Fibroblast of villous mesenchyme (primary cell): ENCODE data around the gene DNAJC5. TPM values are rescaled to one million over a fixed set of nuclear protein-coding genes. Genes with fewer than 3 reads are reported as not detected.
"Not testable (repeated sequence)": the region's sequence is repeated elsewhere in the genome, so short reads cannot be mapped to it uniquely, and the experiment has no call there.

ENCODE experiments used
- DNase-seq: peaks from one replicate; pipeline ENCODE4 v3.0.0-alpha.2; 2010; ENCODE audit warnings: low read depth
- H3K4me3 ChIP-seq: 2 replicates; pipeline ENCODE4 v1.5.1; 2011; ENCODE audit warnings: low read depth, mild to moderate bottlenecking, low read length
- total RNA-seq: library from RNA; depleted of rRNA; stranded (reverse); fragments of >200 nt; gene quantifications from 2 replicates; pipeline ENCODE4 v1.2.3, GENCODE V29; 2012
- TF ChIP-seq, protein P1 (sequence below): IDR thresholded peaks from 2 replicates; pipeline ENCODE4 v1.5.1; 2012; ENCODE audit warnings: low read depth, mild to moderate bottlenecking, low read length; ENCODE audit not compliant: insufficient read depth

The DNAJC5 gene
- total RNA-seq, 1 donor, result 61.7 TPM

DNA sequence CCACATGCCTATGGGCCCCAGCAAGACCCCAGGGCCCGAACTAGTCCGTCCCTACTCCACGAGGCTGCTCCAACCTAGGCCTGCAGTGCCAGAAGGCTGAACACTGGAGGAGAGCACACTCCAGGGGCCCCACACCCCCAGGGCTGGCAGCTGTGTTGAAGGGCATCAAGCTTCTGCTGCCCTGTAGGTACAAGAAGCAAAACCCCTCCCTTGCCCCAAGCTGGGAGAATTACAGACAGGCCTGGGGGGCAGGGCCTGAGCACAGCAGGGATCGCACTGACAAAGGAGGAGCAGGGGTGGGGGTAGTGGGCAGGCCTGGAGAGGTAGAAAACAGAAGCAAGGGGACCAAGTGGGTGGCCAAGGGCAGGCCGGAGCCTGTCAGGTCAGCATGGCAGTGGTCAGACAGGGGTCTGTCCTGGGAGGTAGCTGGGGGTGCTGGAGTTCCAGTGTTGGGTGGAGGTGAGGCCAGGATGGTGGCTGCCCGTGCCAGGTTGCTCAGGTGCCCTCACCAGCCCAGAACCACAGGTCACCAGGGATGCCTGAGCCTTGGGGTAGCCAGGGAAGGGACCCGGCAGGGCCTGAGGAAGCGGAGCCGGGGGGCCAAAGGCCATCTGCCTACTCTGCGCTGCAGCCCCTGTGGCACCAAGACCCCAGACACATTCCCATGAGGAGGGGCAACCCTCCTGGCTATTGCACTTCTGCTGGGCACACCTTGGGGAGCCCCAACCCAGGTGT is 64.2 kb downstream of the DNAJC5 start:
- TF ChIP-seq, protein P1, sequence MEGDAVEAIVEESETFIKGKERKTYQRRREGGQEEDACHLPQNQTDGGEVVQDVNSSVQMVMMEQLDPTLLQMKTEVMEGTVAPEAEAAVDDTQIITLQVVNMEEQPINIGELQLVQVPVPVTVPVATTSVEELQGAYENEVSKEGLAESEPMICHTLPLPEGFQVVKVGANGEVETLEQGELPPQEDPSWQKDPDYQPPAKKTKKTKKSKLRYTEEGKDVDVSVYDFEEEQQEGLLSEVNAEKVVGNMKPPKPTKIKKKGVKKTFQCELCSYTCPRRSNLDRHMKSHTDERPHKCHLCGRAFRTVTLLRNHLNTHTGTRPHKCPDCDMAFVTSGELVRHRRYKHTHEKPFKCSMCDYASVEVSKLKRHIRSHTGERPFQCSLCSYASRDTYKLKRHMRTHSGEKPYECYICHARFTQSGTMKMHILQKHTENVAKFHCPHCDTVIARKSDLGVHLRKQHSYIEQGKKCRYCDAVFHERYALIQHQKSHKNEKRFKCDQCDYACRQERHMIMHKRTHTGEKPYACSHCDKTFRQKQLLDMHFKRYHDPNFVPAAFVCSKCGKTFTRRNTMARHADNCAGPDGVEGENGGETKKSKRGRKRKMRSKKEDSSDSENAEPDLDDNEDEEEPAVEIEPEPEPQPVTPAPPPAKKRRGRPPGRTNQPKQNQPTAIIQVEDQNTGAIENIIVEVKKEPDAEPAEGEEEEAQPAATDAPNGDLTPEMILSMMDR, result no peak
- DNase-seq, result no peak
- H3K4me3 ChIP-seq, result no peak overlapping the region

DNA sequence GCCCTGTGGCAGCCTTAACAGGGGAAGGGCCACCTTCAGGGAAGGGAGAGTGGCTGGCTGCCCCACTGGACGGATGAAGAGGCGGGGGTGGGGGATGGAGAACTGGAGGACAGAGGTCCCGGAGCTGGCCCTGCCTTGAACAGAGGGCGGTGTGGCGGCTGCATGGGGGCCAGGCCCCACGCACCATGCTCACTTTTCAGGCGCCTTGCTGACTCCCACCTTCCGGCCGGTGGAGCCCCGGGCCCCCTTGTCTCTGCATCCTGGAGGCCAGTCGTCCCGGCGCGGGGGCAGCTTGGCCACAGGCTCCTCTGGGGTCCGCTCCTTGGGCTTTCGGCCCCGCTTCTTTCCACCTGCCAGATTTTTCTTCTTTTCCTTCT is 64.8 kb downstream of the DNAJC5 start:
- DNase-seq, result no peak
- TF ChIP-seq, protein P1, result no peak

GRCh38 chr20:63960654-63961621 is 66.0 kb downstream of the DNAJC5 start:
- DNase-seq, H3K4me3 ChIP-seq: not testable (repeated sequence)

More for the DNA sequence above, 64.8 kb downstream of the DNAJC5 start:
- H3K4me3 ChIP-seq, result no peak overlapping the region

DNA sequence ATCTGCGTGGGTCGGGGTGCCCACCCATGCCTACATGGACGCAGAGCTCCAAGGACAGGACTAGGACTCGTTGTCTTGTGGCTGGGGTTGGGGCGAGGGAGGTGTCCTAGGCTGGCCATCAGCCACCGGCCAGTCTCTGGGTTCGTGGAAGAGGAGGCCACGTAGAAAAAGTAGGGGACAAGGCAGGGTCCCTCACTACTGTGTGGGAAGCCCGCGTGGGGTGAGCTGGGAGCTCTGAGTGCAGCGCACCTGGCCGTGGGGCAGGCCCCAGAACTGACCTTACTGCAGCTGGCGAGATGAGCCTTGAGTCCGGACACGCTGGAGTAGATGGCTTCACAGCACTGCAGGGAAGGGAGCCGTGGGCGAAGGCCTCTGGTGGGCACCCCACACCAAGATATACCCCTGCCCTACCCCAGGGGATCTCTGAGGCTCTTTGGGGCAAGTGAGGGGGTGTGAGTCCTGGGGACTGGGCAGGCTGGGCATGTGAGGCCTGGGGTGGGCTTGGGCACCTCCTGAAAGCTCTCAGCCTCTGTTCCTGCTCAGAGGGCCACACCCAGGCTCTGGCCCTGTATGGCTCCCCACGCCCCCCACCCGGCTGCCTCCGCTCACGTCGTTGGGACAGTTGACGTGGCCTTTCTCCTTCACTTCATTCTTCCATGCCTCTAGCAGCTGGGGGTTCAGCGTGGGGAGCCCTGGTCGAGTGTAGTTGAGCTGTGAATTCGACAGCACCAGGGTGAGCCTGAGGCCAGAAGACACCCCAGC is 66.9 kb downstream of the DNAJC5 start:
- DNase-seq, result no peak
- no peak overlapping the region for H3K4me3 ChIP-seq
- TF ChIP-seq, protein P1, result no peak

DNA sequence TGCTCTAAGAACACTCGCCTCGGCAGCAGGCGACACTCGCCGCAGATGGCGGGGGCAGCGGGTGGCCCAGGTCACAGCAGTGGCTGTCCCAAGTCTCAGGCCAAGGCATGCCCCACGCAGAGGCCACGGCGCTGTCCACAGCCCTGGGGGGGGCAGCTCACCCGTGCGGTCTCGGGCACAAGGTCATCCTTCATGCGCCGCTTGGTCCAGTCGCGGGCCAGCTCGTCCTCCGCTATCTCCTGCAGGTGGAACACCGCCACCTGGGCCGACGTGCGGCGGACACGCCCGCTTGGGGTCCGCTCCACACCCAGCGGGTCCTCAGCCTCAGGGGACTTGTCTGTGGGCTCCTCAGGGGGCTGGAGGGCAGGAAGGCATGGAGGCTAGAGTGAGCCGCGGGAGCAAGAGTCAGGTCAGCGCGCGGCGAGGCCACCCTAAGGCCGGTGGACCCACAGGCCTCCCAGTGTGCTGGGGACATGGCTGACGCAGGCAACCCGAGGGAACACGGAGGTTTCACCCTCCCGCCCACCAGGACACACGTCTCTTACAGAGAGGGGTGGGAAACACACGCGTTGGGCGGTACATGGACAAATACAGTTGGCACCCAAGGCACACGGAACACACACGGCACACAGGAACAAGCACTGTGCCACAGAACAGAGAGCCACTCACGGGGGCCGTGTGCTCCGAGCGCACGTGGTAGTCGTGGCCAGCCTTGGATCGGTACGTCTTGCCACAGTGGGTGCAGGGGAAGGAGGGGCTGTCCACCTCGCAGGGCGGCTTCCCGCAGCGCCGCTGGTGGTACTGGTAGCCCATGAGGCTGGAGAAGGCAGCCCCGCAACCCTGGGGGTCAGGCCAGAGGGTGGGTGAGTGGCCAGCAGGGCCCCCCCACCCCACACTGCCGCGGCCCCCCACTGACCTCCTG is 67.8 kb downstream of the DNAJC5 start:
- no peak overlapping the region for H3K4me3 ChIP-seq
- DNase-seq, result no peak
- TF ChIP-seq, protein P1, result no peak

GRCh38 chr20:63963348-63963741 is 68.4 kb downstream of the DNAJC5 start:
- DNase-seq, result no peak
- no peak overlapping the region for H3K4me3 ChIP-seq
- TF ChIP-seq, protein P1, result no peak
